SK-MEL-5 (cell line): Measurements from ENCODE around the gene PPM1G. TPM values are rescaled to one million over a fixed set of nuclear protein-coding genes. Genes with fewer than 3 reads are reported as not detected.

Experiments used
- DNase-seq: peaks from one replicate; pipeline ENCODE4 v3.0.0-alpha.2; 2016; ENCODE audit warnings: low read depth, low spot score
- in situ Hi-C: cut with HindIII; loops from 2 replicates; pipeline ENCODE4 v1.10.0; 2016; ENCODE audit warnings: low sequenced_read_pairs, high pct_unique_total_duplicates, low pct_unique_long_range_greater_than_20kb
- total RNA-seq: library from RNA; depleted of rRNA; stranded (reverse); fragments of >200 nt; shearing (Covaris generic); gene quantifications from 2 replicates; pipeline ENCODE4 v1.2.3, GENCODE V29; 2014

PPM1G gene
- total RNA-seq, 1 experiment from 2014 or later = 111 TPM

DNA sequence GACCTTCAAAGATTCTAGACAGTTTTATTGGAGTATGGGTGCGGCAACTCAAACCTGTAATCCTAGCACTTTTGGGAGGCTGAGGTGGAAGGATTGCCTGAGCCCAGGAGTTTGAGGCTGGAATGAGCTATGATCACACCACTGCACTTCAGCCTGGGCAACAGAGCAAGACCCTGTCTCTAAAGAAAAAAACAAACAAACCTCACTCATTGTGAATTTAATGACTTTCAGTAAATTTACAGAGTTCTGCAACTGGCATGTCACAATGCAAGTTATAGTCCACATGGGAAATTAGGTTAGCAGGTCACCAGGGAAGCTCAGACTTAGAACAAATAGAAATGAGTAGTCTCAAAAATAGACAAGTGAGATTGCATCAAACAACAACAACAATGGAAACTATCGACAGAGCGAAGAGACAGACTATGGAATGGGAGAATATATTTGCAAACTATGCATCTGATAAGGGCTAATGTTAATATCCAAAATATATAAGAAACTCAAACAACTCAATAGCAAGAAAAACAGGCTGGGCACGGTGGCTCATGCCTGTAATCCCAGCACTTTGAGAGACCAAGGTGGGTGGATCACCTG, 12.4 kb upstream of the PPM1G start:
- in situ Hi-C loops = no loop called here

DNA sequence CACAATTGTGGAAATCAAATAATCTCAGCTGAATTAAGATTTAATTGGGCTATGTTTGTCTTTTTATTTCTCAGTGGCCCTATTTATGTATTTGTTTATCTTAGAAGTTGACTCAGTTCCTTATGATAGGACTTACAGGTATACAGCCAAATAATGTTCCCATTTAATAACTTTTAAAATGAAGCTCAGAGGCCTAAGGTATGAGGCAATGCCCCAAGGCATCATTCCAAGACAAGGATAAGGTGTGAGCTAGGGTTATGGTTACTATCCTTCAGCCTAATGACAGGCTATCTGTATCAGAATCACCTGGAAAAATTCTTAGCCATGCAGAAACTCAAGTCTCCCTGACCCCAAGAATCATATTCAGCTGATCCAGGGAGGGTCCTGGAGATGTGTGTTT, 11.6 kb upstream of the PPM1G start:
- in situ Hi-C loops = no loop called here
- DNase-seq = no peak

More for the DNA sequence above, 12.4 kb upstream of the PPM1G start:
- DNase-seq = no peak

DNA sequence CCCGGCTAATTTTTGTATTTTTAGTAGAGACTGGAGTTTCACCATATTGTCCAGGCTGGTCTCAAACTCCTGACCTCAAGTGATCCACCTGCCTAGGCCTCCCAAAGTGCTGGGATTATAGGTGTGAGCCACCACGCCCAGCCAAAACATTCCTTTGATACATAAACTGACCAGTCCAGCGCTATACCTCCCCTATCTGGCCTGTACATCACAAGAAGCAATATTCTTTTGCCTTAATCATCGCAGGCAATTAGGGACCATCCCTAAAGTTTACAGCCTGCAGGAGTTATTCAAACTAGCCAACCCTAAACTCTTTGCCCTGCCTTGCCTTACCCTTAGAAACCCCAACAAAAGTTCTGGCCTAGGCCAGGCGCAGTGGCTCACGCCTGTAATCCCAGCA, 6.8 kb upstream of the PPM1G start:
- DNase-seq = no peak
- in situ Hi-C loops = no loop called here

DNA sequence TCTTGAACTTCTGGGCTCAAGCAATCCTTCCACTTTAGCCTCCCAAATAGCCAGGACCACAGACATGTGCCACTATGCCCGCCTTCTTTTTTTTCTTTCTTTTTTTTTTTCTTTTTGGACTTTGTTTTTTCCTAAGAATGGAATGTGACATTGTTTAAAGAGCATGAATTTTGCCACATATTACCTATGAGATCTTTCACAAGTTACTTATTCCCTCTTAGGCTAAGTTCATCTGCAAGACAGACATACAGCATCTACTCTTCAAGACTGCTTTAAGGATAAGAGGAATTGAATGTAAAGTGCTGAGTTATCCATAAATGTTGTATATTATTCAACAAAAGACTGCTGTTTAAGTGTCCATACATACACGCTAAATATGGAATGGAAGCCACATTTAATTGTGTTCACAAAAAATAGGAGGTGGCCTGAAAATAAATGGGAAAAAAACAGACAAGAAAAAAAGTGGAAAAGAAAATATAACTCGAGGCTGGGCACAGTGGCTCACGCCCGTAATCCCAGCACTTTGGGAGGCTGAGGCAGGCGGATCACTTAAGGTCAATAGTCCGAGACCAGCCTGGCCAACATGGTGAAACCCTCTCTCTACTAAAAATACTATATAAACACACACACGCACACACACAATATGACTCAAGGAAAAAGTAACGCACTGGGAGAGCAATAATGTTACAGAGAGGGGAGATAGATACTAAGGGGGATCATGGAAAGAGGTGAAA, 3.2 kb upstream of the PPM1G start:
- in situ Hi-C loops = no loop called here
- DNase-seq = no peak

DNA sequence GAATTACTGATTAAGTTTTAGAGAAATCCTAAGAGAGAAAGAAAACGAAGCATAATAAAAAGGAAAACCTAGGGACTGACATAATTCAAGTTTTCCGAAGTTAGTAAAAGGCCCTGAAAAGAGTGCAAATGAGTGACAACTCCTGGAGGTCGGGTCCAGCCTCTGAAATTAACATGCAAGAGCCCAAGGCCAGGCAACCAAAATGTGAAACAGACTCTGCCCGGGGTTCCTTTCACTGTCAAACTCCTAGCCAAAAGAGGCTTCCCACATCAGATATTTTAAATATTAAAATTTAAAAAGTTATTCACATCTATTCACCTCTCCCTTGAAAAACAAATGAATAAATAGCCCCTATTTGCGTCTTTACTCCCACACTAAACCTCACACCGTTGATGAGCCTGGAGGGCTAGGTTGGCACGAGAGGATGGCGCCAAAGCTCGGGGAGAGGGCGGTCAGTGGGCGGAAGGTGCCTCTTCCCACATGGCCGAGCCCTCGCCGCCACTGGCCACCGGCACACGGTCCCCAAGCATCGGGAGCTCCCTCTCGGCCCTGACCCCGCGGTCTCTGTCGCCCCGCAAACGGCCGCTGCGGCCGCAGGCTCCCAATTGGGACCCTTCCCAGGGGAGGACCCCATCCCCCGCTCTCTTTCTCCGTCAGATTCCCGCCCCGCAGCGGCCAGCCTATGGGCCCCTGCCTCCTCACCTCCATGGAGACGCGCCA, 630 bp downstream of the PPM1G start:
- in situ Hi-C loops = no loop called here

DNA sequence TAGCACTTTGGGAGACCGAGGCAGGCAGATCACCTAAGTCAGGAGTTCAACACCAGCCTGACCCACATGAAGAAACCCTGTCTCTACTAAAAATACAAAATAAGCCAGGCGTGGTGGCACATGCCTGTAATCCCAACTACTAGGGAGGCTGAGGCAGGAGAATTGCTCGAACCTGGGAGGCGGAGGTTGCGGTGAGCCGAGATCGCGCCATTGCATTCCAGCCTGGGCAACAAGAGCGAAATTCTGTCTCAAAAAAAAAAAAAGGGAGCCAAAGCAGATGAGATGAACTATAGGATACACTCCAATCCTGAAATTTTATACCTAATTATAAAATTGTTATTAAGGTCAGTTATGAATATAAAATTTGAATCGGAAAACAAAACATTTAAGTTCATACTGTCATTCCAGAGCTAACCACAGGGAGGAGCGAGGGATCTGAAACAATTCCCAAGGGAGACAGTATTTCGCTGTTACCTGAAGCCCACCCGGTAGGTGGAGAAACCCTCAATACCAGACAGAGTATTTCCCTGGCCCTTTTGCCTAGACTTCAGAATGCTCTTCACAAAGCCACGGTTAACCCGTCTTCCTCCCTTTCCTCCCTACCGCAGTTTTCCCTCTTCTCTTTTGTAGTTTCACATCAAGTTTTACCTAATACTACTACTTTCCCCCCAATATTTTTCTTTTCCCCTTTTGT, 1.4 kb downstream of the PPM1G start:
- peak; percentile 69 for DNase-seq
- in situ Hi-C loops = no loop called here

More for the DNA sequence above, 630 bp downstream of the PPM1G start:
- DNase-seq = peak; percentile 45

DNA sequence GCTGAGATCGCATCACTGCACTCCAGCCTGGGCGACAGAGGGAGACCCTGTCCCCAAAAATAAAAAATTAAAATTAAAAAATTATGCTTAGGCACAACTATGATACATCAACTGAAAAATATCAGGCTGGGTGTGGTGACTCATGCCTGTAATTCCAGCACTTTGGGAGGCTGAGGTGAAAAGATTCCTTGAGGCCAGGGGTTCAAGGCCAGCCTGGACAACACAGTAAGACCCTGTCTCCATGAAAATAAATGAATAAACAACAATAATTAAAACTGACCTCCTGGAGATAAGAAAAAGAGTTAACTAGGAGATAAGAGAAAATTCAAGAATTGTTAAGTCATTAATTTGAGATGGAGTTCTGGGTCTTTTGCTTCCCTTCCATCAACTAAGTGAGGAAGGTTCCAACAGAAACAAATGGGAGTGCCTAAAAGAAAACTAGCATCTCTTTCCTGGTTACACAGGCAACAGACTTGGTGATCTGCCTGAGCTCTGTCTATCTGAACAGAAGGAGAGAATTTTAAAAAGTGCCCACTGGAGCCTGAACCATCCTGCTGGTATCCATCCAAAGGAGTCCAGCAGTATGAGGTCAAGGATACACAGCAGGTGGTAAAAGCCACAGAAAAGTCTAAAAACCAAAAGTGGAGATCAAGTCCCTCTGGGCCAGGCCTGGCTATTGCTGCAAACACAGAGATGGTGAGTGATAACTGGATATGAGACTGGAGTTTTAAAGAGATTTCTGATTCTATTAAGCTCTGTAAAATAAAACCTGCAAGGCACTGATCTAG, 8.8 kb downstream of the PPM1G start:
- in situ Hi-C loops = no loop called here

DNA sequence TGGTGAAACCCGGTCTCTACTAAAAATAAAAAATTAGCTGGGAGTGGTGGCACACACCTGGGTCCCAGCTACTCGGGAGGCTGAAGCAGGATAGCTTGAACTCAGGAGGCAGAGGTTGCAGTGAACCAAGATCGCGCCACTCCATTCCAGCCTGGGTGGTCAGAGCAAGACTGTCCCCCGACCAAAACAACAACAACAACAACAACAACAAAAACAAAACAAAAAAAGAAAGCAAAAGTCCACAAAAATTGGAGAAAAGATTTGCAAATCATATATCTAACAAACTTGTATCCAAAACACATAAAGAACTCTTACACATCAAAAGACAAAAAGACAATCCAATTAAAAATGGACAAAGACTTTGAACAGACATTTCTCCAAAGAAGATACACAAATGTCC, 10.4 kb downstream of the PPM1G start:
- DNase-seq = no peak
- in situ Hi-C loops = no loop called here

More for the DNA sequence above, 8.8 kb downstream of the PPM1G start:
- DNase-seq = no peak

DNA sequence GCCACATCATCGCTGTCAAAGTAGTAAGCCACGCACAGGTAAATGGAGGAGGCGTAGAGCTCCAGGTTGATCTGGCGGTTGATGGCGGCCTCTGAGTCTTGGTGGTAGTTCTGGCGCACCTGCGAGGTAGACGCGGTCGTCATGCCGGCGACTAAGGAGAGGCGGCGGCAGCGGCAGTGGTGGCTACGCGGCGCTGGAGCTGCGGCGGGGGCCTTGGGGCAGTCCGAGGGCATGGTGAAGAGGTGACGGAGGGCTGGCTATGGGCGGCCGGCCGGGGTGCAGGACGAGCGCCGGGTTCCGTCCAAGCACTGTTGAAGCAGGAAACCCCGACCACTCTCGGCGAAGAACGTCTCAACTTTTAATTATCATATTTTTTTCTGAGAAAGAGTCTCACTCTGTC, 16.2 kb downstream of the PPM1G start:
- no peak for DNase-seq
- in situ Hi-C loops = no loop called here

DNA sequence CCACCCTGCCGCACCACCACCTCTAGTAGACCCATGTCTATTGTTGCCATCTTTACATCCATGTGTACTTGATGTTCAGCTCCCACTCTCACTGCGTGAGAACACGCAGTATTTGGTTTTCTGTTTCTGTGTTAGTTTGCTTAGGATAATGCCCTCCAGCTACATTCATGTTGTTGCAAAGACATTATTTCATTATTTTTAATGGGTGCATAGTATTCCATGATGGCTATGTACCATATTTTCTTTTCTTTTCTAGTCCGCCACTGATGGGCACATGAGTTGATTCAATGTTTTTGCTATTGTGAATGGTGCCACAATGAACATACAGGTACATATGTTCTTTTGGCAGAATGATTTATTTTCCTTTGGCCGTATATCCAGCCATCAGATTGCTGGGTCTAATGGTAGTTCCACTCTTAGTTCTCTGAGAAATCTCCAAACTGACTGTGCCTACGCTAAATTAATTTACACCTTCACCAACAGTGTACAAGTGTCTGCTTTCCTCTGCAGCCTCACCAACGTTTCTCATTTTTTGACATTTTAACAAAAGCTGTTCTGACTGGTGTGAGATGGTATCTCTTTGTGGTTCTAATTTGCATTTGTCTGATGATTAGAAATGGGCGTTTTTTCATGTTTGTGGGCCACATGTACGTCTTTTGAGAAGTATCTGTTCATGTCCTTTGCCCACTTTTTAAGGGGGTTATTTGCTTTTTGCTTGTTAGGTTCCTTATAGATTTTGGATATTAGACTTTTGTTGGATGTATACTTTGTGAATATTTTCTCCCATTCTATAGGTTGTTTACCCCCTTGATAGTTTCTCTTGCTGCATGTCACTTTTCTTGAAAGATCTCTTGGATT, 18.3 kb downstream of the PPM1G start:
- no peak for DNase-seq
- in situ Hi-C loops = no loop called here

DNA sequence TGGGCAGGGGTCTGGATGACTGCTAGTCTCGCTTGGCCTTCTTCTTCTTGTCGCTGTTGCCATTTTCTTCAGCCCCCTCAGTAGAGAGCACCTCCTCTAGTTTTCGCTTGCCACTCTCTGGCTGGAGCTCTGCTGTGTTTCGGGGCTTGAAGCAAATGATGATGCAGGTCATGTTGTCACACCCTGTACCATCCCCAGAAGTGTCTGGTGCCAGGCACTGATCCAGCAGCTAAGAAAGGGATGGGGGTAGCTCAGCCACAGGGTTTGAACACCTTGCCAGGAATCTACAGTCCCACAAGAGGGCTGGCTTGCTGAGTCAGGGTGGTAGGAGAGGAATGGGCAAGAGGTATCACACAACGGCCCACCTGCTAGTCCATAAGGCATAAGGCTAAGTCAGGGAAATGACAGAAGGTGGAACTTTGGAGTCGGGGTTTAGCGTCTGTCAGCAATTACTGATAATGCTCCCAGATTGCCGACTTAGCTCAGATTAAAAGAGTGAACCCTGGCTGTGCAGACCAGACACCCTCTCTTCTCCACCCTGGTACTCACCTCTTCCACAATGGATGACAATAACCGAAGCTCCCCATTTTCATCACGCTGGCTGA, 27.7 kb downstream of the PPM1G start:
- DNase-seq = no peak
- in situ Hi-C loops = no loop called here

DNA sequence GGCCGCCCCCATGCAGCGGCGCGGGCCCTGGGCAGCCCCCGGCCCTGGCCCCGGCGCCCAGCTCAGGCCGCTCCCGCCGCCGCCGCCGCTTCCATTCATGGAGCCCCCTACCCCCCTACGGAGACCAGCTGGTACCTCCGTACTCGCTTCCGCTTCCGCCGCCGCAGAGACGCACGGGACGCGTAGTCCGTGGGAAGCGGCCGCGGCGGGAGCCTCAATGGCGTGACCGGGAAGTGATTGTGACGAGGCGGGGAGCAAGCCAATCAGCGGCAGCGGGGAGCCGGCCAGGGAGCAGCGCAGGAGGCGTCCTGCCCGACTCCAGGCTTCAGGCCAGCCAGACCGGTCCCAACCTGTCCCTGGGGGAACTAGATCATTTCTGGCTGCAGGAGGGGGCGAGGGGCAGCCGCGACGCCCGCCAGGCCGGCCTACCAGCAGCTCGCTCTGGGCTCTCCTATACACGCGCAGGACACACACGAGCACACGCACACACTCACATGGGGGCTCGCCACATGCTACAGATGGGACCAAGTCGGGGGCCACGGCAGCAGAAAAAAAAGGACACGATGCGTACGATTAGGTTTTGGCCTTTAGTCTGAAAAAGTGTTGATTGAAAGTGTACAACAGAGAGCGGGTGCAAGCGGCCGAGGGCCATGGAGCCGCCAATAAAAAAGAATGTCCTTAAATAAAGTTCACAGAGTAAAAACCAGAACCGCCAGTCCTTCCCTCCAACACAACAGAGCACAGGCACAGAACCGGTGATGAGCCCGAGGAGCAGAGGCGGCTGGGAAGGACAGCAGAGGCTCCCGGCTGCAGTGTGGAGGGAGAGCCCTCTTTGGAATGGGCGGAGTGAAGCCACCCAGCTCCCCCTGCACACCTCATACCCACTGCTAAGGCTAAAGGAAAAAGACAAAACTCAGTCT, 28.5 kb downstream of the PPM1G start, which contains the start of gene ZNF513:
TSS of gene ZNF513 (minus strand) at position 109 of the 920 bp plus-strand sequence. CDS start 208 bp downstream, outside the sequence.
- peak; percentile 97 for DNase-seq
- in situ Hi-C loops = no loop called here

DNA sequence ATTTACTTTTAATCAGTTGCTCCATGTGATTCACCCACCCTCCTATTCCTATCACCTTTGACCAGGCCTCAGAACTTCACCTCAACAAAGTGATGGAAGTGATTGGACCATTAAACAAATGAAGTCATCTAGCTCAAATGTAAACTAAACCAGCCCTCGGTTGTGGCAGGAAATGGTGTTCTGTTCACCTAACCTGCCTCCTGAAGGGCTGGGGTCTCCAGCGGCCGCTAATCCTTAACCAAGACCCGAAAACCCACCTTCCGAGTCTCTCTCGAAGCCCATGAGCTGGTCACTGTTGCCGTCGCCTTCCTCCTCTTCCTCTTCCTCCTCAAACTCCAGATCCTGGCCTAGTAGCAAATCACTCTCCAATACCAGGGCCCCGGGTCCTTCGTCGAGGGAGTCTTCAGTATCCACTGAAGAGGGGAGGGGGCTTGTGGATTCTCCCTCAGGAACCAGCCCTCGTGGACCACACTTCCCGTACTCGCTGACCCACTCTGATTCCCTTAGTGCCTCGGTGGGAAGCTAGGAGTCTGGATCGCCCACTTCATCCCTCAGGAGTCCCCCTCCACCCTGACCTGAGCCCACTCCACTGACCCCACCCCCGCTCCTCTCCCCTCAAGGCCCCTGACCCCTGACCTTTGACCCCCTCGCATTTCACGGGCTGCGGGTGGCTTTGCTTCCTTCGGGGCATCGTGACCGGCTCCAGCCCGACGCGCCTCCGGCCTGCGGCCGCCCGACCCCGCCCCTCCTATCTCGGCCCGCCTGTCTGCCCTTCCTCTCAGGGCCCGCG, 29.4 kb downstream of the PPM1G start:
- in situ Hi-C loops = no loop called here
- DNase-seq = no peak

DNA sequence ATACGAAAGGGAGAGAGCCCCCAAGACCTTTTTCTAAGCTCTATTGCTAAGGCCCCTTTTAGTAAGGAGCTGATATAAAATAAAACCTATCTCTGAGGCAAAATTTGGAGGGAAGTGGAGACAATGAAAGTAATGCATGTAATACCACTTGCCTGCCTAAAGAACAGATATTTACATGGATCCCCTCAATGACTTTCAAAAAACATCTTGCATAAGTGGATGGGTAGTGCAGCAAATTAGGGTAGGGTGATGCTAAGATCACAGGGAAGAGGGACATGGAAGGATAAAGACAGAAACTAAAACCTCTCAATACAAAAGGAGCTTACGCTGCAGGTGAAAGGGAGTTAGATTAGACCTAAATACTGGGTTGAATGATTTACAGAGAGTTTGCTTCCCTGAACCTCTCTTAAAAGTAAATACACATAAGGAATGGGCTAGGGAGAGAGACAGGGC, 30.0 kb downstream of the PPM1G start:
- in situ Hi-C loops = no loop called here
- DNase-seq = no peak
